Activated naive CD4-positive, alpha-beta T cell treated with anti-CD3 and anti-CD28 coated beads, Interleukin-2, amount 50 U/mL, for 16 hours (primary cell): Measurements from ENCODE around the gene RUNX2.
"Not testable (repeated sequence)": the region's sequence is repeated elsewhere in the genome, so short reads cannot be mapped to it uniquely, and the experiment has no call there.

Experiments
- DNase-seq: peaks from one replicate; pipeline ENCODE4 v3.0.0-alpha.2; 2020

Gene RUNX2

DNA sequence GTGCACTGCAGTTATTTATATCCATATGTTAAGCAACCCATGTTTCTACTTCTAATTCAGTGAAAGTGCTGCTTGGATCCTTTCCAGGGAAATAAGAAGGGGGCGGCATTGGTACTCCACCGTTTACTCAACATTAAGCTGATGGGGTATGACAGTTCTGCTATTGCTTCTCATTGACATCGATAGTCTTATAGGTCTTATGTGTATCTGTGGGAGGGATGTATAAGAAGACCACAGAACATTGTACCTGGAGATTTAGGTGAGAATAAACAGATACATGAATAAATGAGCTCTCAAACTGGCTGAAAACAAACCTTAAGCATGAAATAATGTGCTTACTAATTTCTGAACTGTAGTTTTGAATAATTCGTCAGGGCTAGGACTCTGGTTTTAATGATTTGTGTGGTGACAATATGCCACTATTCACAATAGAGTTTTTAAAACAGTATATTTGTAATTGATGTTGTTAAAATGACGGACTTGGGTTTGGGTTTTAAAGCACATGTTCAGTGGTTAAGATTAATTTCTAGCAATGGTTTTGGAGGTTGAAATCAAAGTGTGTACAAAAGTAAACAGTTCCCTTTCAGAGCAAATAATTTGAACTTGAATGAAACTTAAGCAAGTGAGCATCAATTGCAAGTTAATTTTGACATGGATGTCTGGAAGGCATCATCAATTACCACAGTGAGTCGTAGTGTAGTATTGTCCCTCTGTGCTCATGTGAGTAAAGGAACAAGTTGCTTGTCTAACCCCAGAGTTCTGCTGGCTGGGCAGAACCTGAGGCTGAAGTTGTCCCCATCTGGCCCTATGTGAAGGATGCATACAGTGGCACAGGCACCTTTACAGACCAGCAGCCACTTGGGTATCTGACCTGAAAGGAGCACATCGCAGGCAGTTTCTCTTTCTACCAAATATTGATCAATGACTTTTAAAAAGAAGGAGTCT, 134.3 kb downstream of the RUNX2 start:
- DNase-seq = no peak

DNA sequence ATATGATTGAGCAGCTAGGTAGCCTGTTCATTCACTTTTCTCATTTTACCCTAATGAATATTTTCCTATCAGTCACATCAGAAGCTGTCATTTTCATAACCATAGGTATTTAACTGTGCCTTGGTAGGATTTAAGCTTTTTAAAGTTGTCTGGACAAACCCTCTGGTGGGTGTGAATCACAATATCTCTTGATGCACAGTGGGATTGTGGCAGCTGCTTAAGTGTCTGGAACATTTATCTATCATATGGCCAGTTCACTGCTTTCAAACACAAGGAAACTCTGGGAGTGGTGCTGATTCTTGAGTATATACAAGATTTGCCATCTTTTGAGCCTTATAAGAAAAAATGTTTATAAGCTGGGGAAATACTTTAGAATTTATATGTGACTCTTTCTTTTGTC, 136.6 kb downstream of the RUNX2 start:
- no peak for DNase-seq

DNA sequence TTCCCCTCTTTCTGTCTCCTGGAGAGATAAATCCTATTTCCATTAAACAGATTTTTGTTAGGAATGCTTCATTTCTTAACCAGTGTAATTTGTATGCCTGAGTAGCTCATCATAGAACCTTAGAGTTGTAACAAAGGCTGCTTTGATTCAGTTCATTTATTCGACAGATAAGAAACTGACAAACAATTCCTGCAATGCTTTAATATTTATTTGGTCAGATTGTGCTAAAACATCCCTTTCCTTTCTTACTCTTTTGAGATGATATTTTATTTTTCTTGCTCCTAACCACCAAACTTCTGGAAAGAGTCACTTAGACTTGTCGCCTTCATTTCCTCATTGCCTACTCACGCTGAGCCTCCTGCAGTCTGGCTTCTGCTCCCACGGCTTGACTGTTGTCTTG, 138.6 kb downstream of the RUNX2 start:
- no peak for DNase-seq

DNA sequence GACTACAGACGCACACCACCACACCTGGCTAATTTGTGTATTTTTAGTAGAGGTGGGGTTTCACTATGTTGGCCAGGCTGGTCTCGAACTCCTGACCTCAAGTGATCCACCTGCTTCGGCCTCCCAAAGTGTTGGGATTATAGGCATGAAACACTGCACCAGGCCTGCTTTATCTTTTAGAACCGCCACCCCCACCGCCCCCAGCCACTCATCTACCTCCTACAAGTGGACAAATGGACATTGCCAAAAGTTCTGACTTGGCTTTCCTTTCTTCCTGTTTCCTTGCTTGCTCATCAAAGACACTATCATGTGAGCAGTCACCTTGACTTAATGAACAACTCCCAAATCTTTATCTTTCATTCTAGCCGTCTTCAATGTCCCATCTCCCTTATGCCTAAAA, 139.3 kb downstream of the RUNX2 start:
- DNase-seq = not testable (repeated sequence)

DNA sequence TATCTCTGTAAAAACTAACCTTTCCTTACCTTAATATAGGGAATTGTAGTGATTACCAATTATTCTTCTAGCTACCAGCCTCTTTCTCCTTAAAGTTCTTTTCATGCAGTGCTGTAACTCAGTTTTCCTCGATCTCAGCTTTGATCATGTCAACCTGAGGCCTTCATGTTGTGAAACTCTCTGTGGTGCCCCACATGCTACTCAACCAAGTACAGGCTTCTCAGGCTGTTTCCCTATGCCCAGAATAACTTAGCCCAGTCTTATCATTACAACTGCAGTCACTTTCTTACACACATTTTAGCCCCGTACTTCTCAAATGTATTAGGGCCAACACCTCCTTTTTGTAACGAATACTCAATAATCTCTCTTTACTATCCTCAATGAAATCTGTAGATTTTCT, 139.7 kb downstream of the RUNX2 start:
- no peak for DNase-seq

DNA sequence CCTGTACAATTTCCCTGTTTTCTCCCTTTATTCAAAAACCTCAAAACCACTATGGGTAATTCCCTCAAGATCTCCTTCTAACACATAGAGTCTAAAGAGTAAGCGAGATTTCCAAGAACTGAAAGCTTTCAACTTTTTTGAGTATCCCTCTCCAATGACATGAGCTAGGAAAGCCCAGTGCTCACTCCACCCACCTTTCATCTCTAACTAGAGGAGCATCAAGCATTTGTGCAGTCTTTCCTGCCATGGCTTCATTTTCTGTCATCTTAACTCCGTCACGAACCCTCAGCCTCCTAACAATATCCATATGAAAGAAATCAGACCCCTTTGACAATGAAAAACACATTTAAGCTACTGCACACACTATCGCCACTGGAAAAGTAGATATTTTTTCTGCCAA, 141.5 kb downstream of the RUNX2 start:
- no peak for DNase-seq

DNA sequence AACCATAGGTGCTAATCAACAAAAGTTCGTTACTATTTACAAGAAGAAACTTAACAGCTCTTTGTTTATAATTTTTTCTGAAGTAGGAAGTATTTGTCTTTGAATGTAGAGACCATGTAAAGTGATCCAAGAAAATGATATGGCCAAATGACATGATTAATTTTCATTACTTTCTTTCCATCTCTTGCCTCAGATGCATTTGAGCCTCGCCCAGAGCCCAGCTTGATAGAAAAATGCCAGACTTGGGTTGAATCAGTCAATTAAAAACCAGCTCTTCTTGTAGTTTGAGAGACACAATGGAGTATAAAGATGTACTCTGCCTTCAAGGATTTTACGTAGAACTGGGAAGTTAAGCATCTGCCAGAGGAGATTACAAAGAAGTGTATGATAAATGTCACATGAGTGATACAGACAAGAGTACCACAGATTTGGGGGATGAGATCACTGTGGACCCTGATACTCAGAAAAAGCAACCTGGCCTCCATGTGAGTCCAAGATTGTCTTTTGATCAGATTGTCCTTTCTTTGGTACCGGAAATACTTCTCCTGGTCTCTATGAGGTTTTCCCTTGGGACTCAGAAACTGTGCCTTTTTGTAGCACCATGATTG, 142.1 kb downstream of the RUNX2 start:
- DNase-seq = no peak

DNA sequence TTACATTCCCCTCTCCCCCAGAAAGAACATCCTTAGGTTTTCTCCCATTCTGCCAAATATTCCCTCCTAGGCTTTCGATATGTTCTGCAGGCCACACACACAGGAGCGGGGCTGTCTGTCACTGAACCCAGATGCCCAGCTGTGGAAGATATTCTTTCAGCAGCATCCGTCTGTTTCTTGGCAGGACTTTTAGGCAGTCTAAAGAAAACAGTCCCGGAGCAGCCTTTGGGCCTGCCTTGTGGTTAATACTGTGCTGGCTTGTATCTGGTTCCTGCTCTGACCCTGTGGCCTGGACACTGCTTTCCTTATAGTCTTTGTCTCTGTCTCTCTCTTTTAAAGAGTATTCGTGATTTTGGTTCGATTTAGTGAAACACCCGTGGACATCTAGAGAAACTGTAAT, 144.3 kb downstream of the RUNX2 start:
- no peak for DNase-seq

DNA sequence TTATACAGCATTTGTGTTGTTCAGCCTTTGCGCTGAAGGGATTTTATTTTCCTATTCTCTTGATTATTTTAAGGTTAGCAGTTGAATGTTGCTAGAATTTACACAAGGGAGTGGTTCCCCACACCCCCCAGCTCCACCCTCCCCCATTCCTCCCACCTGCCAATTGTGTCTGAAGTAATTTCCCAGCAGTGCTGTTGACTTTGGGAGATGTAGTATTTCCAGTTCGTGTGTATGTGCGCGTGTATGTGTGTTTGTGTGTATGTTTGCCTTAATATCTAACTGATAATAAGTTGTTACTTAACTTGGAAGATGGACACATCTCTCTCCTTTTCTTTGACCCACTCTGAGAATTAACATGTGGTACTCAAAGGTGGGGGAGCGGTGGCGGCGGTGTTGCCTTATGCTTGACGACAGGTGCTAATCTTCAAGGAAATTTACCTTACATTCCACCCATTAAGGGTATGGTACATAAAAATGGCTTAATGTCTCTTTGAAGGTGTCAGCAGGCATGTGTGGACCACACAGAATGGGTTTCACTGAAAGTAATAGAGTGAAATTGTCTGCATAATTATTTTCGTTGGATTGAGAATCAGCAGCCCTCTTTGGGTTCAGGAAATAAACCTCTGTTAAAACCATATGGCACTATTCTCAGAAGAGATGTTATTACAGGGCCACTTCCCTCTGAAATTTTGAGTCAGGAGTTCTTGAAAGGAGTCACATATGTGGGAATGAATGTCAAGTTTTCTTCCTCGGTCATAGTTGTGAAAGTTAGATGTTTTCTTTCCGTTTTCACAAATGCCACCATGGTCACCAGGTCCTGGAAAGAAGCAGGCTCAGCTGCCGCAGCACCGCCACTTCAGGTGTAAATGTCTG, 145.2 kb downstream of the RUNX2 start:
- DNase-seq = no peak

DNA sequence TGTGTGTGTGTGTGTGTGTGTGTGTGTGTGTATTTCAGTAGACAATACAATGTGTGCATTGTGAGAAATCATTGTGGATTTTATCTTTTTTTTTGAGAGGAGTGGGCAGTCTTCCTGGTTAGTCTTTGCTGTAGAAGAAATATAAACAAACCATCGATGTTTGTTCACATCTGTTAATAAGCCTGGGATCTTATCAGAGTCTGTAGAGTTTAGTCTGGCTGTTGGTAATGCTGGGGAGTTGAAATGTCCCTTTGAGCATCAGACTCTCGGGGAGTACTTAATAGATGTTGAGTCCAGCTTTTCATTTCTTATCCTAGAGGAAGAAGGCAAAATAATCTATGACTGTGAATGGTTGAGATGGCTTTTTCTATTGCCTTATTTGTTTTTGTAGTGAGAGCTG, 146.2 kb downstream of the RUNX2 start:
- DNase-seq = no peak

DNA sequence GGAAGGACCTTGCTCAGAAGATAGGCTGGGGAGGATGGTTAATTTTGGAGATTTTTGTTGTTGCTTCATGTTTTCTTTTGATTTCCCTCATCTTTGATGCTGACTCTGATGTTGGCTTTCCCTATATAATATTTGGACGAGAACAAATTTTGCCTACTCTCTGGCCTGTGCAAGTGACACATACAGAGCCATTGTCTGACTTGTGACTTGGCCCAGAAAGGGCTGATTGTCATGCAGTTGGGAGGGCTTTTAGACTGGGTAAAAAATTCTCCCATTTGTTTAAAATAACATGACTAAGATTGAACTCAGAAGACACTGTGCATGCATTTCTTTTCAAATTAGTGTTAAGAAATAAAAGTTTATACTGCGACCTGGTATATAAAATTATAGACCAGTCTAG, 148.2 kb downstream of the RUNX2 start:
- DNase-seq = no peak

DNA sequence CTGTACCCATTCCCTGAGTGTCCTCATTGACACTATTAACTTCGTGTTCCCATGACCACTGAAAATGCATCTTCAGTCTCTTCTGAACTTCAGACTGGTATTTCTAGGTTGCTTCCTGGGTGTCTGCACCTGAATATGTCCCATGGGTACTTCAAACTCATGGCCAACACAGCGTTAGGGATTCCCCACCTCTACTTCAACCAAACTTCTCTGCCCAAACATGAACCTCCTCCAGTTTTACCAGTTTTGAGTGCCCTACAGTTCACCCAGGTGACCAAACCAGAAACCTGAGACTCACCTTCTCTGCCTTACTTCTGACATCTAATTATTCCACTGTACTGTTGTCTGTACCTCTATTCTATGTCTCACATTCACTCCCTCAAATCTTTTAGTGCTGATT, 149.1 kb downstream of the RUNX2 start:
- no peak for DNase-seq

DNA sequence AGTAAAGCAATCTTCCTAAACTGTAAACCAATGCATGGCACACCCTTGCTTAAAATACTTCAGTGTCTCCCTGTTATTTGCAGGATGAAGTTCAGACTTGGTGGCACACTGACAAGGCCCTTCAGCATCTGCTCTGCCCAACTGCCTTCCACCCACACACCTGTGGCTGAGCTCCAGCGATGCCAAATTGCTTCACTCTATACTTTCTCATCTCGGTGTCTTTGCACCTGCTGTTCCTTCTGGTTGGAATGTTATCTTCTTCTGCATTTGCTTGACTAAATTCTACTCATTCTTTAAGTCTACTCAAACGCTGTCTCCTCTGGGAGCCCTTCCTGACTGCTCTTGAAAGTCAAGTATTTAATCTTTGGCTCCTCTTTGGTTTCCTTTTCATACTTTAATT, 149.7 kb downstream of the RUNX2 start:
- no peak for DNase-seq

DNA sequence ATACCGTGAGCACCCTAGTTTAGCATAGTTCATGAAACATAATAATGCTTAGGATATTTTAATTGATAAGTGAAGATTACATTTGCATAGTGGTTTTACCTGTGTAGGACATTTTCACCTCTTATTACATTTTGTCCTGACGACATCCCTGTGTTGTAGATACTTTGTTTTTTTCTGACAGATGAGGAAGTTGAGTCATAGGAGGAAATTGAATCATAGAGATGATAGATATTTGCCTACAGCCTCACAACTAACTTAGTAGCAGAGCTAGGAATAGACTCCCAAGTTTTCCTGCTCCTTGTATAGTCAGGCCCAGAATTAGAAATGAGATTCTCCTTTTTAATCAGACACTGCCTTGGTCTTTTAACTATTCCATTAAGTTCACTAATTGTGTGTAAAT, 150.1 kb downstream of the RUNX2 start:
- DNase-seq = no peak

DNA sequence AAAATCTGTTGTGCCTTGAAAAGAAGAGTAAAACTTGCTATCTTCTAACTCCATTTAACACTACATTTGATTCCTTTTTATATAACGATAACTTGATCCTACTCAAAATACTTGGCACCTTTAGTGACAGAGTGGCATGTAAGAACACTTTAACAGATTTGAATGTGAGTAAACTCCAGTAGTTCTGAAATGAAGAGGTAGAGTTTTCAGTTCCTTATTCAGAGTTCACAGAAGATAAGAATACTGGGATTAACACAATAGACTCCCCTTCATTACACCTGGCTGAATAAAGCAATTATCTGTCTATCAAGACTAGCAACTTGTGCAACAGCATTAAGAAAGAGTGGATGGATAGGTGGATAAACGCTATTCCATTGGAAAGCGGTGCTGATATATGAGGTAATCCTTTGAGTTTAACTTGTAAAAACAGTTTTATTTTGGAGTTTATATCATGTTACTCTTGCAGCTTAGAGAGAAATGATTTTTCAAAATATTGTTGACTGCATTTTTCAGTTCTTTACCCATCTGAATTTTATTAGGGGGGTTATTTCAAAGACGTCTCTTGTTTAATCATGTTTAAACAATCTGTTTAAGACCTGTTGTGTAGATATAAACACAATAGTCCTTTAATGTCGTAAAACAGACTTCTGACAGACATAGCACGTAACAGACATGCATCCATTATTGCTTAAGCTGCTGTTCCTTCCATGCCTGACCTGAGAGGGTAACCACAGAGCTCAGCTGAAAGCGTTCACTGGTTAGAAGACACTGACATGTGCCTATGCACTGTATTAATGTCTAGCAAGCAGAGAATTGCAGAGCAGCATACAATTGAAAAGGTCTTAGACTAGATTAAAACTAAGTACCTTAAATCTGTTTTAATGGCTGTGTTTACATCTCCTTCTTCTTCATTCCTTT, 152.0 kb downstream of the RUNX2 start:
- DNase-seq = no peak

DNA sequence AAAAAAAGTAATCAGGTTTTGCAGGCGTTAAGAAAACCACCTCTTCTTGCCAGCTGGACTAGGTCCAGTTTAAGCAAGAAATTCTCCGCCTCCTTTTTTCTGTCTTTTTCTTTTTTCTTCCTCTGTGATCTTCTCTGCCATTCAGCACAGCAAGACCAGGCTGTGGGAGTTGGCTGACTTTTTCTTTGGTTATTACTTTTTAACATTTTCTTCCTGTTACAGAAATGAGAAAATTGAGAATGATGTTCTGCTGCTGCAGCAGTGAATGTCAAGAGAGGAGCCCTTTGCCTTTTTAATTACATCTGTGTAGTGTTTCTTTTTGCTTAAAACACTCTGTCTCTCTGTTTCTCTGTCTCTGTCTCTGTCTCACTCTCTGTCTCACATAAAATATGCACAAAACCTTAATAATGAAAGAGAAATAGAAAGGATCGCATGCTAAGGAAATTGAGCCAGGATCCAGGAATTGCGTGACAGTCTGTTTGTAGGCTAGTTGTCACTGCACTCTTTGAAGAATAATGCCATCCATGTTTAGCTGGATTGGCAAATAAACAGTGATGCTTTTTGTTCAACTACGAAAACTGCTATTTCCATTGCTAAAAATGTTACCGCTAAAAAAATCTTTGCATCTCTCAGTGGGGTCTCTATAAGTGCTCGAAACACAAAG, 152.8 kb downstream of the RUNX2 start:
- DNase-seq = no peak

DNA sequence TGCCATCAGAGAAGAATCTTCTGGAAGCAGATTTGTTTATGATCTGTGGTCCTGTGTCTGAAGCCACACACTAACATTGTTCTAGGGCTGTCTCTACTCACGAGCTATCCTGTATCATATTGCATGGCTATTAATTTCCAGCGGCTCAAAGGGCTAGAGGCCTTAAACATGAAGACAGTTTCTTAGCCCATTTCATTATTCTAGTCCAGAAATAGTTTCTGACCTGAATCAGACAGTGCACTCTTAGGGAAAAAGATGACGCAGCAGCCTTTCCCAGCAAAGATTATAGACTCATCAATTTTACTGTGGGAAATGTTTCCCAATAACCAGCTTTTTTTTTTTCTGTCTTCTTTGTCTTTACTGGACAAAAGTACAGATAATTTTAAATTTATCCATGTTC, 154.9 kb downstream of the RUNX2 start:
- DNase-seq = no peak

DNA sequence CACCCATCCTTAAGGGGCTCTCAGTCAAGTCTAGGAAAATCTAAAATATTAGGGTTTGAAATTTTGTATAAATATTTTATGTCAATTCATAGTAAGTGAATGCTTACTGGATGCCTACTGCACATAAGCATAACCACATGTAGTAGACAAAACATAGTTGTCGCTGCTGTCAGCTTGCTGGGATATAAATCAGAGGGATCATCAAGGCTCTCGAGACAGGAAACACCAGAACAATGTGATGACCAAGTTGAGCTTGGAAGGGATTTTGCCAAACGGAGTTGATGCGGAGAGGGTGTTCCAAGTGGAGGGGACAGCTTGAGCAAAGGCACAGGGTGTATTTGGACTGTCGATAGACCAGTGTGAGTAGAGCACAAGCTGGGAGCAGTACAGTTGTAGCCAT, 155.4 kb downstream of the RUNX2 start:
- DNase-seq = no peak

DNA sequence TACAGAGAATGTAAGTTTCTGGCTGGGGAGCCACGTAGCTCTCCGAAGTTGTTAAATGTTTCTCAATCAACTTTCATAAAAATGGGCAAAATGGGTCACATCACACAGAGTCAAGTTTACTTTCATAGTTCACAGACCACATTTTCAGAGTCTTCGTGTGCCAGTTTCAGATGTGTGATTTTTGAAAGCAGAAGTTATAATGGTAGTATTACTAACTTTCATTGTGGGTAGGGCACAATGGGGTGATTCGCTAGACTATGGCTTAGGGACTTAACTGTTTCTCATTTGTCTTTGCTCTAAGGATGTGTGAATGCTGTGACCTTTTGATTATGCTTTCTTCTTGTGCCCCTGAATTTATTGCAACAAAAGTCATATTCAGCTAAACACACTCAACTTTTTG, 158.6 kb downstream of the RUNX2 start:
- DNase-seq = no peak

DNA sequence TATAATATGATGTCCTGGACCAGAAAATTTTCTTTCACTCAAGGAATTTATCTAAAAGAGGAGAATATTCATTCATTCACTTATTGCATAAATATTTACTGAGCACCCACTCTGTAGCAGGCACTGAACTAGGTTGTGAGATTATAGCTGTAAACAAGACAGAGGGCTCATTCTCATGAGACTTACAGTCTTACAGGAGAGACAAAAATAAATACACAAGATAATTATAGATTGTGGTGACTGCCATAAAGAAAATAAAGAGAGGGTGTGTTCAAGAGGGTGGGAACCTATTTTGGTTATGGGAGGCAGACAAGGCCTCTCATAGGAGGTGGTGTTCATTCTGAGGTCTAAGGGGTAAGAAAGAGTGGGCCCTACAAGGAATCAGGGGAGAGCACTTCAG, 159.5 kb downstream of the RUNX2 start:
- no peak for DNase-seq

DNA sequence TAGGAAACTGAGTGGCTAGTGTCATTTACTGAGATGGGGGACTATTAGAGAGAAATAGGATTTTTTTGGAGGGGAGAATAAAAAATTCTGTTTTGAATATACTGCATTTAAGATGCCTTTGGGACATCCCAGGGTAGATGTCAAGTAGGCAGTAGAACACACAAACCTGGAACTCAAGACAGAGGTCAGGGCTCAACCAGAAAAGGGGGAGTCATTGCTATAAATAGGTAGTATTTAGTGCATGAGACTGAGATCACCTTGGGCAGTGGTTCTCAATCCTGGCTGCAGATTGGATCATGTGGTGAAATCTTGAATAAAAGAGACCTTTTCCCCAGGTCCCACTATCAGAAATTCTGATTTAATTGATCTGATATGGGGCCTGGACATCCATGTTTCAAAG, 160.1 kb downstream of the RUNX2 start:
- DNase-seq = no peak

DNA sequence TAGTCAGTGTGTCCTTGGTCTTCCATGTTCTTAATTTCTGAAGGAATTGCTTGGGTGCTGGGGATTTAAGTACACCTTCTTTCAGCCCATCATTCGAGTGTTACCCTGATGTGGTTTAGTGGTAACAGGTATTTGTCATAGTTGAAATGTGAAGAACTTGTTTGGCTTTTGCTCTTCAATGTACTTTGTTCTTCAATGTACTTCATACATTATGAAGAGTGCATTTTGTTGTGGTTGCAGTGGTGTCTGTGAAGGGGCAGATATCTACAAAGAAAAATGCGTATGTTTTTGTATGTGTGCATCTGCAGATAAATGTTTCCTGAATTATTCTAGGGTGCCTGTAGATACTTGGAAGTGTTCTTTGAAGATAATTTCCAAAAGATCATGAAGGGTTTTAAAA, 160.8 kb downstream of the RUNX2 start:
- no peak for DNase-seq
